Measurements from ENCODE around the gene SULF2. TPM values are rescaled to one million over a fixed set of nuclear protein-coding genes. Genes with fewer than 3 reads are reported as not detected.

Gene SULF2
- total RNA-seq, 2 donors from 2014 or later, result 9.1 to 34.3 TPM

GRCh38 chr20:47713878-47714450 lies 71.3 kb downstream of the SULF2 start:
- 67 to 71% methylated on average over 26 of the region's 26 CpGs for WGBS, 2 donors
- intact Hi-C loops (cut with DNase I), result no loop called here
- no peaks in the 10 kb centered on the region for H3K9me3 ChIP-seq
- no peaks in the 10 kb centered on the region for H3K36me3 ChIP-seq (replicated peaks in 1 of 2; ENCODE audit: insufficient read depth in 1 of 2, low read depth in 2 of 2)
- no peak overlapping the region for H3K4me3 ChIP-seq
- no peaks in the 10 kb centered on the region for H3K27me3 ChIP-seq
- DNase-seq, result no peak
- H3K4me1 ChIP-seq, result peaks cover 18% of the 10 kb centered on the region
- H3K27ac ChIP-seq, result no peak overlapping the region
- TF ChIP-seq POLR2A (IDR thresholded peaks at IDR 0.05) (no peak), CTCF (IDR thresholded peaks at IDR 0.05) (no peak)
- ATAC-seq, result no peak

- no peak for DNase-seq
- WGBS, 2 donors, result 60 to 68% methylated on average over 3 to 6 of the region's 6 CpGs
- Histone ChIP-seq H3K9me3 (no peaks in the 10 kb centered on the region), H3K27me3 (no peaks in the 10 kb centered on the region), H3K4me1 (peaks cover 18% of the 10 kb centered on the region), H3K4me3 (no peak overlapping the region), H3K36me3 (replicated peaks in 1 of 2; ENCODE audit: insufficient read depth in 1 of 2, low read depth in 2 of 2) (no peaks in the 10 kb centered on the region), H3K27ac (no peak overlapping the region)
- no peak for TF ChIP-seq POLR2A (IDR thresholded peaks at IDR 0.05)
- TF ChIP-seq CTCF (IDR thresholded peaks at IDR 0.05), result no peak
- intact Hi-C loops (cut with DNase I), result no loop called here
- ATAC-seq, result no peak
These were observed 72.1 kb downstream of the SULF2 start for GRCh38 chr20:47713163-47713562.

- Histone ChIP-seq H3K36me3 (replicated peaks in 1 of 2; ENCODE audit: insufficient read depth in 1 of 2, low read depth in 2 of 2) (no peaks in the 10 kb centered on the region), H3K4me1 (peaks cover 18% of the 10 kb centered on the region), H3K9me3 (no peaks in the 10 kb centered on the region), H3K4me3 (no peak overlapping the region), H3K27me3 (no peaks in the 10 kb centered on the region), H3K27ac (peak overlapping the region in 1 of 4 donors; percentile 38)
- intact Hi-C loops (cut with DNase I), result no loop called here
- DNase-seq, result peak; percentile 79 to 92 (median 86)
- ATAC-seq, result peak; percentile 82
- no peak for TF ChIP-seq POLR2A (IDR thresholded peaks at IDR 0.05)
- TF ChIP-seq CTCF (IDR thresholded peaks at IDR 0.05), result peak in 1 of 7 experiments; percentile 11
- 15 to 19% methylated on average over 15 to 19 of the region's 19 CpGs for WGBS, 2 donors
These were observed 74.1 kb downstream of the SULF2 start for GRCh38 chr20:47711046-47711752.

GRCh38 chr20:47710665-47711045 lies 74.6 kb downstream of the SULF2 start:
- Histone ChIP-seq H3K4me1 (peaks cover 18% of the 10 kb centered on the region), H3K9me3 (no peaks in the 10 kb centered on the region), H3K36me3 (replicated peaks in 1 of 2; ENCODE audit: insufficient read depth in 1 of 2, low read depth in 2 of 2) (no peaks in the 10 kb centered on the region), H3K27me3 (no peaks in the 10 kb centered on the region), H3K27ac (peak overlapping the region in 1 of 4 donors; percentile 38), H3K4me3 (no peak overlapping the region)
- DNase-seq, result no peak
- TF ChIP-seq CTCF (IDR thresholded peaks at IDR 0.05), result no peak
- WGBS, 2 donors, result 60 to 65% methylated on average over 10 of the region's 10 CpGs
- no peak for ATAC-seq
- intact Hi-C loops (cut with DNase I), result no loop called here

All from body of pancreas (tissue), 4 donors.